ENCODE data around the gene GIGYF2.
"Not testable (repeated sequence)": the region's sequence is repeated elsewhere in the genome, so short reads cannot be mapped to it uniquely, and the experiment has no call there.

Gene GIGYF2

DNA sequence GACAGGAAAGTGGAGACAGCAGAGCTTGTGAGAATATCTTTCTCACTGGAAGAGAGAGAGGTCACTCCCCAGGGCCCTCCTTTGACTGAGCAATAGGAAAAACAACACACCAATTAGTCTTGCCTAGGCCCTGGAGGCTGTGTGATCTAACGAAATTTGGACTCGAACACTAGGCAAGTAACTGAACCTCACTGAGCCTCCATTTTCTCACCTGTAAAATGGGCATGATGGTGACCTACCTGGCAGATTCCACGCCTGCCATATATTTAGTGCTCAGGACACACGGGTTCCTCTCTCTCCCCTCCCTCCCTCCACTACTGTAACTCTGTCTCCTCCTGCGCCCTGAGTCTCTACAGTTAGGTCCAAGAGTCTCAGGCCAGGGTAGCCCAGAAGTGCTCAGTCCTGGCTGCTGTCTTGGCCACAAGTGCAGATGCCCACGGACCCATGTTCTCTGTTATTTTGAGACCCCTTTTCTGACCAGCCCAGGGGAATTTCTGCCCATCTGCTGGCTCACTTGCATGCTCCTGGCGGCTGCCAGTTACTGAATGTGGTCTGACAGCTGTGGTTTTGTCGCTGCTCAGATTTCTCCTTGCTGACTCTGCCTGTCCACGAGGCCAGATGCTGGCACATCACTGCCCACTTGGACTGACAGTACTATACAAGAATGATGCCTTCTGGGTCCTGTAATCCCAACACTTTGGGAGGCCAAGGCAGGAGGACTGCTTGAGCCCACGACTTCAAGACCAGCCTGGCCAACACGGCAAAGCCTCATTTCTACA, 9.6 kb upstream of the GIGYF2 start:
- no peak overlapping the region for H3K4me3 ChIP-seq (ENCODE audit: low read depth, low read length)
- DNase-seq (ENCODE audit: low read depth), result no peak
- no peak for TF ChIP-seq POLR2A (IDR thresholded peaks at IDR 0.05; ENCODE audit: extremely low read depth, insufficient read length)
- TF ChIP-seq, protein P1, sequence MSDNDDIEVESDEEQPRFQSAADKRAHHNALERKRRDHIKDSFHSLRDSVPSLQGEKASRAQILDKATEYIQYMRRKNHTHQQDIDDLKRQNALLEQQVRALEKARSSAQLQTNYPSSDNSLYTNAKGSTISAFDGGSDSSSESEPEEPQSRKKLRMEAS (IDR thresholded peaks at IDR 0.05; ENCODE audit: low read depth, low read length), result no peak
- TF ChIP-seq, protein P2, sequence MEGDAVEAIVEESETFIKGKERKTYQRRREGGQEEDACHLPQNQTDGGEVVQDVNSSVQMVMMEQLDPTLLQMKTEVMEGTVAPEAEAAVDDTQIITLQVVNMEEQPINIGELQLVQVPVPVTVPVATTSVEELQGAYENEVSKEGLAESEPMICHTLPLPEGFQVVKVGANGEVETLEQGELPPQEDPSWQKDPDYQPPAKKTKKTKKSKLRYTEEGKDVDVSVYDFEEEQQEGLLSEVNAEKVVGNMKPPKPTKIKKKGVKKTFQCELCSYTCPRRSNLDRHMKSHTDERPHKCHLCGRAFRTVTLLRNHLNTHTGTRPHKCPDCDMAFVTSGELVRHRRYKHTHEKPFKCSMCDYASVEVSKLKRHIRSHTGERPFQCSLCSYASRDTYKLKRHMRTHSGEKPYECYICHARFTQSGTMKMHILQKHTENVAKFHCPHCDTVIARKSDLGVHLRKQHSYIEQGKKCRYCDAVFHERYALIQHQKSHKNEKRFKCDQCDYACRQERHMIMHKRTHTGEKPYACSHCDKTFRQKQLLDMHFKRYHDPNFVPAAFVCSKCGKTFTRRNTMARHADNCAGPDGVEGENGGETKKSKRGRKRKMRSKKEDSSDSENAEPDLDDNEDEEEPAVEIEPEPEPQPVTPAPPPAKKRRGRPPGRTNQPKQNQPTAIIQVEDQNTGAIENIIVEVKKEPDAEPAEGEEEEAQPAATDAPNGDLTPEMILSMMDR (IDR thresholded peaks at IDR 0.05; ENCODE audit: low read depth, low read length), result no peak
- TF ChIP-seq MYC (IDR thresholded peaks at IDR 0.05; ENCODE audit: low read depth, low read length), result no peak

DNA sequence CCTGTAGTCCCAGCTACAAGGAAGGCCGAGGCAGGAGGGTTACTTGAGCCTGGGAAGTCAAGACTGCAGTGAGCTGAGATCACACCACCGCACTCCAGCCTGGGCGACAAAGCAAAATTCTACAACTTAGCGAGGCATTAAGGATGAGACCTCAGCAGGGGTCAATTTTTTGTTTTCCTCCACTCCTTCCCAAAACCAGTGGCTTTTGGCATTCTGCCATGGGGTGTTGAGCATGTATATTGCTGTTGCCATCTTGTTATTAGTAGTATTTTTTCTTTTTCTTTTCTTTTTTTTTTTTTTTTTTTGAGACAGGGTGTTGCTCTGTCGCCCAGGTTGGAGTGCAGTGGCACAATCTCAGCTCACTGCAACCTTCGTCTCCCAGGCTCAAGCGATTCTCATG, 8.9 kb upstream of the GIGYF2 start:
- TF ChIP-seq, protein P2 (IDR thresholded peaks at IDR 0.05; ENCODE audit: low read depth, low read length), result no peak
- TF ChIP-seq POLR2A (IDR thresholded peaks at IDR 0.05; ENCODE audit: extremely low read depth, insufficient read length) (no peak), MYC (IDR thresholded peaks at IDR 0.05; ENCODE audit: low read depth, low read length) (no peak)
- TF ChIP-seq, protein P1 (IDR thresholded peaks at IDR 0.05; ENCODE audit: low read depth, low read length), result no peak
- DNase-seq (ENCODE audit: low read depth), result no peak
- H3K4me3 ChIP-seq (ENCODE audit: low read depth, low read length), result no peak overlapping the region

DNA sequence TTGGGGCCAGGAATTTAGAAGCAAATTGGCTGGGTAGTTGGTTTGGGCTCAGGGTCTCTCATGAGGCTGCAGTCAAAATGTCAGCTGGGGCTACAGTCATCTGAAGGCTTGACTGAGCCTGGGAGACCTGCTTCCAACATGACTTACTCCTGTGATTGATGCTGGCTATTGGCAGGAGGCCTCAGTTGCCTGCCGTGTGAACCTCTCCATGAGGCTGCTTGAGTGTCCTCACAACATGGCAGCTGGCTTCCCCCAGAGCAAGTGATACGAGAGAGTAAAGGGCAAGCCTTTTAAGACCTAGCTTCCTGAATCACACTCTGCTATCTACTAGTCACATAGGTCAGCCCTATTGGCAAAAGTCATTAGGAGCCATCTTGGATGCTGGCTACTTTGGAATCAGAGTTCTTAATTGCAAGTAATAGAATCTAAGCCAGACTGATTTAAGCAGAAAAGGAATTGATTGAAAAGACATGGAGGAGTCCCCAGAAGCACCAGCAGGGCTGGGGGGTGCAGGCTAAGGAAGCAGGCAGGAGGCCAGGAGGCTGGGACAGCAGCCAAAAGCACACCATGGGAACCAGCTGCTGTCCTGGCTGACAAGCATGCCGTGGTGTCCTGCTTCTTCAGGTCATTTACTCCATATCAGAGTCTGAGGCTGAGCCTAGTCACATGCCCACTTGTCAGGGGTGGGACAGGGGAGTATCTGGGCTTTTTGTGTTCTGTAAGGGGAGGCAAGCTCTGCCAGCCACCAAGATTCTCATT, 7.8 kb upstream of the GIGYF2 start:
- DNase-seq (ENCODE audit: low read depth), result no peak
- no peak overlapping the region for H3K4me3 ChIP-seq (ENCODE audit: low read depth, low read length)
- TF ChIP-seq POLR2A (IDR thresholded peaks at IDR 0.05; ENCODE audit: extremely low read depth, insufficient read length) (no peak), MYC (IDR thresholded peaks at IDR 0.05; ENCODE audit: low read depth, low read length) (no peak)
- TF ChIP-seq, protein P2 (IDR thresholded peaks at IDR 0.05; ENCODE audit: low read depth, low read length), result no peak
- TF ChIP-seq, protein P1 (IDR thresholded peaks at IDR 0.05; ENCODE audit: low read depth, low read length), result no peak

DNA sequence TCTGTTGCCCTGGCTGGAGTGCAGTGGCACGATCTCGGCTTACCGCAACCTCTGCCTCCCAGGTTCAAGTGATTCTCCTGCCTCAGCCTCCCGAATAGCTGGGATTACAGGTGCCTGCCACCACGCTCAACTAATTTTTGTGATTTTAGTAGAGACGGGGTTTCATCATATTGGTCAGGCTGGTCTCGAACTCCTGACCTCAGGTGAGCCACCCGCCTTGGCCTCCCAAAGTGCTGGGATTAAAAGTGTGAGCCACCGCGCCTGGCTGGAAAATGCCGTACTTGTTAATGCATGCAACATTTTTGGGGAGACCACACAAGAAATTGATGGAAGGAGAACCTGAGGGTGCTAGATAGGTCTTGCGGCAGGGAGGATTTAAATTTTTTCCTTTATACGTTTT, 6.0 kb upstream of the GIGYF2 start:
- DNase-seq (ENCODE audit: low read depth); H3K4me3 ChIP-seq (ENCODE audit: low read depth, low read length): not testable (repeated sequence)

DNA sequence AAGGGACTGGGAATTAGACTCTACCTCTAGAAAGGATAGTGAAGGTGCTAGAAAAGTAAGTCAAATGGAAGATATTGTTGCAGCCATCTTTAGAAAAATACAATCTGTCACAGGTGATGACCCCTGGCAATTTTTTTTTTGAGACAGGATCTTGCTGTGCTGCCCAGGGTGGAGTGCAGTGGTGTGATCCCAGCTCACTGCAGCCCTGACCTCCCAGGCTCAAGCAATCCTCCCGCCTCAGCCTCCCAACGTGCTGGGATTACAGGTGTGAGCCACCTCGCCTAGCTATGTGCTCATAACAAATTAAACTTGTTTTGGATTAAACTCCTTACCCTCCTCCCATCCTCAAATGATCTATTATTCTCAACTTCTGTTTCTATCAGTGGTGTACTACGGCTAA, 3.8 kb upstream of the GIGYF2 start:
- DNase-seq (ENCODE audit: low read depth), result no peak
- no peak overlapping the region for H3K4me3 ChIP-seq (ENCODE audit: low read depth, low read length)
- TF ChIP-seq MYC (IDR thresholded peaks at IDR 0.05; ENCODE audit: low read depth, low read length) (no peak), POLR2A (IDR thresholded peaks at IDR 0.05; ENCODE audit: extremely low read depth, insufficient read length) (no peak)
- TF ChIP-seq, protein P2 (IDR thresholded peaks at IDR 0.05; ENCODE audit: low read depth, low read length), result no peak
- TF ChIP-seq, protein P1 (IDR thresholded peaks at IDR 0.05; ENCODE audit: low read depth, low read length), result no peak

DNA sequence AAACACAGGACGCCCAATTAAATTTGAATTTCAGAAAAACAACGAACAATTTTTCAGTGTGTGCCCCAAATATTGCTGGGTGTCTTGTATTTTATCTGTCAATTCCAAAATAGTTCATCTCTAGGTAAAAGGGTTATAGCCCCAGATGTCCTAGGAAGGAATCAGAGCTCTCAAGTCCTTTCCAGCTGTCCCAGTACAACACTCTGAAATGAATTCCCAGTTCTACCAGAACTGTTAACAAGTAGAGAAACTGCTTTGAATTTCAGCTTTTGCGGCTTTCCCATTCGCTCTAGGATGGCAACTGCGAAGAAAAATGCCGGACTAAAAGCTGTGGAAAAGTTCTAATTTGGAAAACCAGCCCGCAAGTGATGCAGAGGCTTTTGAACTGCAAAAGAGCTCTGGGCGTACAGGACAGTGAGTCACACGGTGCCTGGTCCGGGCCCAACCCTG, 497 bp upstream of the GIGYF2 start:
- DNase-seq (ENCODE audit: low read depth), result no peak
- H3K4me3 ChIP-seq (ENCODE audit: low read depth, low read length), result peak overlapping the region; percentile 58
- TF ChIP-seq, protein P2 (IDR thresholded peaks at IDR 0.05; ENCODE audit: low read depth, low read length), result no peak
- no peak for TF ChIP-seq POLR2A (IDR thresholded peaks at IDR 0.05; ENCODE audit: extremely low read depth, insufficient read length)
- TF ChIP-seq MYC (IDR thresholded peaks at IDR 0.05; ENCODE audit: low read depth, low read length), result no peak
- TF ChIP-seq, protein P1 (IDR thresholded peaks at IDR 0.05; ENCODE audit: low read depth, low read length), result no peak

All from NB4 (cell line).